GM12865 (cell line): ENCODE results near the gene SYNDIG1.

ENCODE experiments used
- DNase-seq: peaks from one replicate; pipeline ENCODE4 v3.0.0; 2010; ENCODE audit warnings: low read depth
- H3K4me3 ChIP-seq: 2 replicates; pipeline ENCODE4 v1.5.1; 2011; ENCODE audit warnings: mild to moderate bottlenecking, low read depth, low read length, control low read depth
- CTCF ChIP-seq: IDR thresholded peaks from 2 replicates; pipeline ENCODE4 v1.5.1; 2011; ENCODE audit warnings: low read length, control low read depth, low read depth, inconsistent platforms; ENCODE audit not compliant: insufficient read depth; ENCODE audit errors: missing control alignments

The SYNDIG1 gene

GRCh38 chr20:24585796-24586522, 116.5 kb downstream of the SYNDIG1 start:
- no peak overlapping the region for H3K4me3 ChIP-seq
- TF ChIP-seq CTCF, result no peak
- DNase-seq, result no peak

- DNase-seq, result no peak
- TF ChIP-seq CTCF, result no peak
- no peak overlapping the region for H3K4me3 ChIP-seq
Observed at GRCh38 chr20:24586523-24586840, 117.1 kb downstream of the SYNDIG1 start.

- no peak overlapping the region for H3K4me3 ChIP-seq
- TF ChIP-seq CTCF, result no peak
- DNase-seq, result no peak
Observed at GRCh38 chr20:24587384-24588046, 118.1 kb downstream of the SYNDIG1 start.

- no peak for TF ChIP-seq CTCF
- DNase-seq, result no peak
- no peak overlapping the region for H3K4me3 ChIP-seq
Observed at GRCh38 chr20:24588047-24588635, 118.7 kb downstream of the SYNDIG1 start.

GRCh38 chr20:24588725-24589340, 119.4 kb downstream of the SYNDIG1 start:
- no peak for TF ChIP-seq CTCF
- no peak for DNase-seq

GRCh38 chr20:24589381-24589780, 120.0 kb downstream of the SYNDIG1 start:
- no peak for TF ChIP-seq CTCF
- H3K4me3 ChIP-seq, result no peak overlapping the region
- DNase-seq, result no peak

More at GRCh38 chr20:24588725-24589340, 119.4 kb downstream of the SYNDIG1 start:
- H3K4me3 ChIP-seq, result no peak overlapping the region
